ENCODE data around the gene GSDMA. TPM values are rescaled to one million over a fixed set of nuclear protein-coding genes. Genes with fewer than 3 reads are reported as not detected.
"Not testable (repeated sequence)": the region's sequence is repeated elsewhere in the genome, so short reads cannot be mapped to it uniquely, and the experiment has no call there.

The GSDMA gene
- total RNA-seq, 1 experiment from 2014 or later, result 0.55 TPM

- CTCF ChIA-PET, result no interaction called here
- POLR2A ChIA-PET (ENCODE audit: unreplicated experiment), result no interaction called here
- DNase-seq, result no peak
- Histone ChIP-seq H3K4me1 (replicated peaks; ENCODE audit: insufficient read depth) (no peaks in the 10 kb centered on the region), H3F3A (ENCODE audit: insufficient read depth, low read depth) (no peaks in the 10 kb centered on the region), H3K27ac (no peak overlapping the region), H3K4me2 (no peak overlapping the region), H3K36me3 (ENCODE audit: low read depth) (no peaks in the 10 kb centered on the region), H4K20me1 (ENCODE audit: insufficient read depth) (no peaks in the 10 kb centered on the region), H3K4me3 (no peak overlapping the region), H3K9me2 (ENCODE audit: insufficient read depth) (no peaks in the 10 kb centered on the region), H3K79me2 (ENCODE audit: low read depth) (no peaks in the 10 kb centered on the region), H2AFZ (no peak overlapping the region), H3K9me3 (ENCODE audit: insufficient read depth, low read depth) (no peaks in the 10 kb centered on the region), H3K27me3 (ENCODE audit: insufficient read depth, low read depth) (no peaks in the 10 kb centered on the region)
- intact Hi-C loops (cut with micrococcal nuclease; ENCODE audit: unreplicated experiment), result no loop called here
- TF ChIP-seq, protein P1, sequence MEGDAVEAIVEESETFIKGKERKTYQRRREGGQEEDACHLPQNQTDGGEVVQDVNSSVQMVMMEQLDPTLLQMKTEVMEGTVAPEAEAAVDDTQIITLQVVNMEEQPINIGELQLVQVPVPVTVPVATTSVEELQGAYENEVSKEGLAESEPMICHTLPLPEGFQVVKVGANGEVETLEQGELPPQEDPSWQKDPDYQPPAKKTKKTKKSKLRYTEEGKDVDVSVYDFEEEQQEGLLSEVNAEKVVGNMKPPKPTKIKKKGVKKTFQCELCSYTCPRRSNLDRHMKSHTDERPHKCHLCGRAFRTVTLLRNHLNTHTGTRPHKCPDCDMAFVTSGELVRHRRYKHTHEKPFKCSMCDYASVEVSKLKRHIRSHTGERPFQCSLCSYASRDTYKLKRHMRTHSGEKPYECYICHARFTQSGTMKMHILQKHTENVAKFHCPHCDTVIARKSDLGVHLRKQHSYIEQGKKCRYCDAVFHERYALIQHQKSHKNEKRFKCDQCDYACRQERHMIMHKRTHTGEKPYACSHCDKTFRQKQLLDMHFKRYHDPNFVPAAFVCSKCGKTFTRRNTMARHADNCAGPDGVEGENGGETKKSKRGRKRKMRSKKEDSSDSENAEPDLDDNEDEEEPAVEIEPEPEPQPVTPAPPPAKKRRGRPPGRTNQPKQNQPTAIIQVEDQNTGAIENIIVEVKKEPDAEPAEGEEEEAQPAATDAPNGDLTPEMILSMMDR (conservative IDR thresholded peaks at IDR 0.05), result no peak
- no peak for TF ChIP-seq EZH2 (IDR thresholded peaks at IDR 0.05; ENCODE audit: low read depth)
- no TSS peak for BruUV-seq (replicated peaks)
Observed at GRCh38 chr17:40004712-40005111, 41.9 kb downstream of the GSDMA start.

- H4K20me1 ChIP-seq (ENCODE audit: insufficient read depth), result no peaks in the 10 kb centered on the region
- peaks cover 6% of the 10 kb centered on the region; the same call in 1 of the 2 replicates for H3F3A ChIP-seq (ENCODE audit: insufficient read depth, low read depth)
- no TSS peak for BruUV-seq (replicated peaks)
- CTCF ChIA-PET, result no interaction called here
- POLR2A ChIA-PET (ENCODE audit: unreplicated experiment), result no interaction called here
- H3K4me3 ChIP-seq, result no peak overlapping the region
- no peaks in the 10 kb centered on the region for H3K9me2 ChIP-seq (ENCODE audit: insufficient read depth)
- H3K27ac ChIP-seq, result no peak overlapping the region
- intact Hi-C loops (cut with micrococcal nuclease; ENCODE audit: unreplicated experiment), result no loop called here
- no peaks in the 10 kb centered on the region for H3K27me3 ChIP-seq (ENCODE audit: insufficient read depth, low read depth)
- H3K4me2 ChIP-seq, result no peak overlapping the region
- no peaks in the 10 kb centered on the region for H3K9me3 ChIP-seq (ENCODE audit: insufficient read depth, low read depth)
- peaks cover 5% of the 10 kb centered on the region for H3K4me1 ChIP-seq (replicated peaks; ENCODE audit: insufficient read depth)
- no peak overlapping the region for H2AFZ ChIP-seq
- TF ChIP-seq EZH2 (IDR thresholded peaks at IDR 0.05; ENCODE audit: low read depth), result no peak
- TF ChIP-seq, protein P1 (conservative IDR thresholded peaks at IDR 0.05), result no peak
- no peak for DNase-seq
- H3K36me3 ChIP-seq (ENCODE audit: low read depth), result no peaks in the 10 kb centered on the region
- H3K79me2 ChIP-seq (ENCODE audit: low read depth), result no peaks in the 10 kb centered on the region
Observed at GRCh38 chr17:40005520-40005919, 42.7 kb downstream of the GSDMA start.

DNA sequence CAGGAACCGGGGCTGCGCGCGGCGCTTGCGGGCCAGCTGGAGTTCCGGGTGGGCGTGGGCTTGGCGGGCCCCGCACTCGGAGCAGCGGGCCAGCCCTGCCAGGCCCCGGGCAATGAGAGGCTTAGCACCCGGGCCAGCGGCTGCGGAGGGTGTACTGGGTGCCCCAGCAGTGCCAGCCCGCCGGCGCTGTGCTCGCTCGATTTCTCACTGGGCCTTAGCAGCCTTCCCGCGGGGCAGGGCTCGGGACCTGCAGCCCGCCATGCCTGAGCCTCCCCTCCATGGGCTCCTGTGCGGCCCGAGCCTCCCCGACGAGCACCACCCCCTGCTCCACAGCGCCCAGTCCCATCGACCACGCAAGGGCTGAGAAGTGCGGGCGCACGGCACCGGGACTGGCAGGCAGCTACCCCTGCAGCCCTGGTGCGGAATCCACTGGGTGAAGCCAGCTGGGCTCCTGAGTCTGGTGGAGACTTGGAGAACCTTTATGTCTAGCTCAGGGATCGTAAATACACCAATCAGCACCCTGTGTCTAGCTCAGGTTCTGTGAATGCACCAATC, 48.2 kb downstream of the GSDMA start:
- POLR2A ChIA-PET (ENCODE audit: unreplicated experiment); intact Hi-C loops (cut with micrococcal nuclease; ENCODE audit: unreplicated experiment): not testable (repeated sequence)
- CTCF ChIA-PET, result interaction anchor here (1.2 kb wide), 1 partner anchor 15 kb away, joined by 3 read pairs; no protein-coding TSS in a partner anchor

DNA sequence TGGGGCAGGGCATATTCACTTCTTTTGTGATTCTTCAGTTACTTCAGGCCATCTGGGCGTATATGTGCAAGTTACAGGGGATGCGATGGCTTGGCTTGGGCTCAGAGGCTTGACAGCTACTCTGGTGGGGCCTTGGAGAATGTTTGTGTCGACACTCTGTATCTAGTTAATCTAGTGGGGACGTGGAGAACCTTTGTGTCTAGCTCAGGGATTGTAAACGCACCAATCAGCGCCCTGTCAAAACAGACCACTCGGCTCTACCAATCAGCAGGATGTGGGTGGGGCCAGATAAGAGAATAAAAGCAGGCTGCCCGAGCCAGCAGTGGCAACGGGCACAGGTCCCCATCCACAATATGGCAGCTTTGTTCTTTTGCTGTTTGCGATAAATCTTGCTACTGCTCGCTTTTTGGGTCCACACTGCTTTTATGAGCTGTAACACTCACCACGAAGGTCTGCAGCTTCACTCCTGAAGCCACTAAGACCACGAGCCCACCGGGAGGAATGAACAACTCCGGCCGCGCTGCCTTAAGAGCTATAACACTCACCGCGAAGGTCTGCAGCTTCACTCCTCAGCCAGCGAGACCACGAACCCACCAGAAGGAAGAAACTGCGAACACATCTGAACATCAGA, 49.3 kb downstream of the GSDMA start:
- intact Hi-C loops (cut with micrococcal nuclease; ENCODE audit: unreplicated experiment); H3K27me3 ChIP-seq (ENCODE audit: insufficient read depth, low read depth); H4K20me1 ChIP-seq (ENCODE audit: insufficient read depth); H3K36me3 ChIP-seq (ENCODE audit: low read depth); BruUV-seq (replicated peaks); H3K4me2 ChIP-seq; H3K9me3 ChIP-seq (ENCODE audit: insufficient read depth, low read depth); H3F3A ChIP-seq (ENCODE audit: insufficient read depth, low read depth); H2AFZ ChIP-seq; H3K79me2 ChIP-seq (ENCODE audit: low read depth); H3K9me2 ChIP-seq (ENCODE audit: insufficient read depth); DNase-seq; H3K27ac ChIP-seq; H3K4me3 ChIP-seq: not testable (repeated sequence)
- ChIA-PET POLR2A (ENCODE audit: unreplicated experiment) (interaction anchor here (0.7 kb wide), 1 partner anchor 391 kb away, joined by 4 read pairs; no protein-coding TSS in a partner anchor), CTCF (interaction anchor here (0.6 to 1.2 kb wide), 3 partner anchors 9 to 116 kb away, joined by 3 to 10 read pairs (median 6); no protein-coding TSS in a partner anchor)
- peaks cover 14% of the 10 kb centered on the region for H3K4me1 ChIP-seq (replicated peaks; ENCODE audit: insufficient read depth)

More for the DNA sequence above, 48.2 kb downstream of the GSDMA start:
- not testable (repeated sequence) for H3K9me2 ChIP-seq (ENCODE audit: insufficient read depth); H2AFZ ChIP-seq; H3K4me3 ChIP-seq; H3K27ac ChIP-seq; H3F3A ChIP-seq (ENCODE audit: insufficient read depth, low read depth); H3K4me2 ChIP-seq; H3K36me3 ChIP-seq (ENCODE audit: low read depth); H3K9me3 ChIP-seq (ENCODE audit: insufficient read depth, low read depth); DNase-seq; H4K20me1 ChIP-seq (ENCODE audit: insufficient read depth); H3K79me2 ChIP-seq (ENCODE audit: low read depth); H3K27me3 ChIP-seq (ENCODE audit: insufficient read depth, low read depth); BruUV-seq (replicated peaks)
- peaks cover 14% of the 10 kb centered on the region for H3K4me1 ChIP-seq (replicated peaks; ENCODE audit: insufficient read depth)

All from PC-9 (cell line).